ENCODE measurements around the gene CCNT2.
"Not testable (repeated sequence)": the region's sequence is repeated elsewhere in the genome, so short reads cannot be mapped to it uniquely, and the experiment has no call there.

The CCNT2 gene

GRCh38 chr2:134976074-134976702 lies 57.6 kb downstream of the CCNT2 start:
- DNase-seq: no peak

DNA sequence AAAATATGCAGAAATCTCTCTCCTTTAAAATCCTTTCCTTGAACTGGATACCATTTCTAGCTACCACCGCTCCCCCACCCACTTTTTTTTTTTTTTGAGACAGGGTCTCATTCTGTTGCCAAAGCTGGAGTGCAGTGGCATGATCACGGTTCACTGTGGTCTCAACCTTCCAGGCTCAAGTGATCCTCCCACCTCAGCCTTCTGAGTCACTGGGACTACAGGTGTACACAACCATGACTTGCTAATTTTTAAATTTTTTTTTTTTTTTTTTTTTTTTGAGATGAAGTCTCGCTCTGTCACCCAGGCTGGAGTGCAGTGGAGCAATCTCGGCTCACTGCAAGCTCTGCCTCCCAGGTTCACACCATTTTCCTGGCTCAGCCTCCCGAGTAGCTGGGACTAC lies 58.5 kb downstream of the CCNT2 start:
- DNase-seq: not testable (repeated sequence)

DNA sequence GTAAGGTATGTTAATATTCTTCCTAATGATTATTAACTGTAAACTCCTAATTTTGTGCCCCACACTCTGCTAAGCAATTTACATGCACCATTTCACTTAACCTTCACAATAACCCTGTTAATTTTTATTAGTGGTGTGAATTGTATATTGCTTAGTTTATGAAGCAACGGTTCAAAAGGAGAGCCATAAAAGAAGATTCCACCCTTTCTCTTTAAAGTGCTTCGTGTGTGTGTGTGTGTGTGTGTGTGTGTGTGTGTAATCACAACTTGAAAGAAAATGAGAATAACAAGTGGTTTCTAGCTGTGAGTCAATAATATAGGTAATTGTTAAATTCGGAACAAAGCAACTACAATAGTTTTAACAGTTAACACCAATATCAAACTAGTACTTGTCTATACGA lies 60.6 kb downstream of the CCNT2 start:
- DNase-seq: no peak

GRCh38 chr2:134980639-134981038 lies 62.0 kb downstream of the CCNT2 start:
- no peak for DNase-seq

- DNase-seq: no peak
Observed at GRCh38 chr2:134982603-134983002, 64.0 kb downstream of the CCNT2 start.

DNA sequence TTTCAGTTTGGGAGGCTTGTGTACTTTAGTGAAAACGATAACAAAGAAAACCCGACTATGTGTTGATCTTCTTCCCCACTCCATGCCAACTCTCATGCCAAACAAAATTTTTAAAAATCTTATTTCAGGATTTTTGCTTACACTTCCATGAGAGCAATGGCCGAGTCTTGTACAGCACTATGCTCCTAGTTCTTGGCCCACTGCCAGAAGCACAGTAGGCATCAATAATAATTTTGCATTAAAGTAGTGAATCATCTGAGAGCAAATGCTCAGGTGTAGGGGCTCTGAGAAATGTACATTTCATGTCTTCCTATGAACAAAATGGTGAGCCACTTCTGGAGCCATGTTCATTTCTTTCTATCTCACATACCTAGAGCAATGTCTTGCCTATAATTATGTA lies 66.4 kb downstream of the CCNT2 start:
- no peak for DNase-seq

- no peak for DNase-seq
Observed at GRCh38 chr2:134988994-134989605, 70.5 kb downstream of the CCNT2 start.

- DNase-seq: no peak
Observed at GRCh38 chr2:134999521-134999920, 80.9 kb downstream of the CCNT2 start.

DNA sequence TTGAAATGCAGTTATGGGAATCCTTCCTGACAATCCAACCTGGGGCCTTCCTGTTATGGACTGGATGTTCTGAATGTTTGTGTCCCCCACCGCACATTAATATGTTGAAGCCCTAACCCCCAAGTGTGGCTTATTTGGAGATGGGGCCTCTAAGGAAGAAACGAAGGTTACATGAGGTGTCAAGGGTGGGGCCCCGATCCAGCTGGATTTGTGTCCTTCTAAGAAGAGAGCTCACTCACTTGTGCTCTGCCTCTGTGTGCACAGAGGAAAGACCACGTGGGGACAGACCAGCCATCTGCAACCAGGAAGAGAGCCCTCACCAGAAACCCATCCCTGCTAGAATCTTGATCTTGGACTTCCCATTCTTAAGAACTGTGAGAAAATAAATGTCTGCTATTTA lies 84.2 kb downstream of the CCNT2 start:
- no peak for DNase-seq

DNA sequence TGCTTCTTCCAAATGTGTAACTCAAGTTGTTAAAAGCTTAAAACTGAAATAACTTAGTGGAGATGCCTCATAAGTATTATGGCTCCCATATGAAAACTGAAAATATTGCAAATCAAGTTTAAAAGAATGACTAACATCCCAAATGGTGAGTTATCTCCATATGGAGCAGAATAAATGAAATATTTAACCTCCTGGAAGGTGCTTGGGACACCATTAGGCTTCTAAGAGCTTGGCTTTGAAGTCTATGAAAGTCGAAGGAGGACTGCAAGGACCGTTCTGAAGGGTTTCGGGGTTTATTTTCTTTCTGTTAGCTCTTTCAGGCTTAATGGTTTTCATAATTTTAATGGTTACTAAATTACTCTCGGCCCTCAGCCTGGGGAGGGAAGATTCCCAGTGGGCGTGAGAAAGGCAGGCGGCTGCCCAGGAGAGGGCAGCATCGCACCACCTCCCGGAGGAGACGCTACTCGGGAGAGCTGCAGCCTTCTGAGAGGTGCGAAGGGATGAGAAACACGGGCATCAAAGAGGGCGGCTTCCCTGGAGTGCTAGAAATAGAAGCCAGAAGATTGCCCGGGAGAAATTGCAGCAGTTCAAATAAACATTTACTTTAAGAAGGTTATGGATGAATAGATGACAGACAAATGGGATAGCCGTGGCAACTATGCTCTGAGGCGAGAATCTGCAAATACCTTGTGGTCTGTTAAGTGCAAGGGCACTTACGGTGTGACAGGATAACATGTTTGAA lies 85.6 kb downstream of the CCNT2 start:
- DNase-seq: peak; percentile 76

- no peak for DNase-seq
Observed at GRCh38 chr2:135005753-135006152, 87.1 kb downstream of the CCNT2 start.

Measured in midbrain (tissue), 1 donor.